Measurements from ENCODE around the gene IGFBP4.

GRCh38 chr17:40448639-40449261 lies 5.5 kb downstream of the IGFBP4 start:
- TF ChIP-seq CTCF (IDR thresholded peaks at IDR 0.05) = no peak
- TF ChIP-seq POLR2A (IDR thresholded peaks at IDR 0.05) = no peak

Measured in heart left ventricle (tissue), 13 donors.